Tibial nerve (tissue), 4 donors: ENCODE measurements around the gene S100A4.

Source experiments
- EP300 ChIP-seq, 2 donors: sonication (generic); formaldehyde crosslinking; IDR thresholded peaks; one replicate each; pipeline ENCODE4 v1.6.1; 2017; ENCODE audit warnings: antibody characterized with exemption in 2 of 2, mild to moderate bottlenecking in 1 of 2
- TF ChIP-seq, protein P1 (sequence below), 5 experiments: fragments of 200-600 bp in 3 of 5; fragments of 450-650 bp in 2 of 5; sonication (generic) in 3 of 5; IDR thresholded peaks; one replicate each; pipeline ENCODE4 v1.5.1; 2016 to 2019; ENCODE audit warnings: antibody characterized with exemption in 5 of 5, mild to moderate bottlenecking in 3 of 5, moderate library complexity in 2 of 5

DNA sequence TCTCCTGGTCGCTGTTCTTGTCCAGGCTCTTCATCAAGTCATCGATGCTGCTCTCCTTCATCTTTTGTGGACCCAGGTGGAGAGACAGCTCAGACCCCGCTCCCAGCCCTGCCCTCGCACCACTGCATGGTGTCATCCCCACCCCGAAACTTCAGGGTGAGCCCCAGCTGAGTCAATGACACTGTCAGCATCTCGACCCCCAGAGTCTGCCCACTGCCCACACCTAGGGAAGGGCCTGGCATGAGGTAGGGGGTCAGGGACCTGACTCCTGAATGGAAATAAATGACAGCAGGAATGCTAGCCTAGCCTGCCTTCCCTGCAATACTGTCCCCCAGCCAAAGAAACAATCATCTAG lies 8.3 kb downstream of the S100A4 start:
- TF ChIP-seq, protein P1, sequence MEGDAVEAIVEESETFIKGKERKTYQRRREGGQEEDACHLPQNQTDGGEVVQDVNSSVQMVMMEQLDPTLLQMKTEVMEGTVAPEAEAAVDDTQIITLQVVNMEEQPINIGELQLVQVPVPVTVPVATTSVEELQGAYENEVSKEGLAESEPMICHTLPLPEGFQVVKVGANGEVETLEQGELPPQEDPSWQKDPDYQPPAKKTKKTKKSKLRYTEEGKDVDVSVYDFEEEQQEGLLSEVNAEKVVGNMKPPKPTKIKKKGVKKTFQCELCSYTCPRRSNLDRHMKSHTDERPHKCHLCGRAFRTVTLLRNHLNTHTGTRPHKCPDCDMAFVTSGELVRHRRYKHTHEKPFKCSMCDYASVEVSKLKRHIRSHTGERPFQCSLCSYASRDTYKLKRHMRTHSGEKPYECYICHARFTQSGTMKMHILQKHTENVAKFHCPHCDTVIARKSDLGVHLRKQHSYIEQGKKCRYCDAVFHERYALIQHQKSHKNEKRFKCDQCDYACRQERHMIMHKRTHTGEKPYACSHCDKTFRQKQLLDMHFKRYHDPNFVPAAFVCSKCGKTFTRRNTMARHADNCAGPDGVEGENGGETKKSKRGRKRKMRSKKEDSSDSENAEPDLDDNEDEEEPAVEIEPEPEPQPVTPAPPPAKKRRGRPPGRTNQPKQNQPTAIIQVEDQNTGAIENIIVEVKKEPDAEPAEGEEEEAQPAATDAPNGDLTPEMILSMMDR (IDR thresholded peaks at IDR 0.05) = no peak
- no peak for TF ChIP-seq EP300 (IDR thresholded peaks at IDR 0.05)
